Activated CD8-positive, alpha-beta T cell treated with anti-CD3 and anti-CD28 coated beads for 36 hours (primary cell): Measurements from ENCODE around the gene RIN3. TPM values are rescaled to one million over a fixed set of nuclear protein-coding genes. Genes with fewer than 3 reads are reported as not detected.

ENCODE experiments used
- ATAC-seq: fragments of 200-7000 bp; cut with Tn5 transposase; one replicate; pipeline ENCODE4 v1.10.0; 2021; ENCODE audit warnings: mild to moderate bottlenecking, moderate library complexity
- CTCF ChIA-PET: fragments of 350-600 bp; sonication (Branson Sonifier 250); formaldehyde crosslinking; loops from one replicate; lab custom pipeline; 2021; ENCODE audit warnings: antibody characterized with exemption; lab: Charles Lee
- POLR2A ChIA-PET: fragments of 350-600 bp; sonication (Branson Sonifier 250); formaldehyde crosslinking; loops from one replicate; lab custom pipeline; 2021; ENCODE audit warnings: antibody characterized with exemption; lab: Charles Lee
- DNase-seq: peaks from one replicate; pipeline ENCODE4 v3.0.0-alpha.2; 2020
- H3K27ac Mint-ChIP-seq: one replicate; pipeline ENCODE4 v1.8.0; 2021; ENCODE audit warnings: mild to moderate bottlenecking, mixed read lengths
- H3K27me3 Mint-ChIP-seq: one replicate; pipeline ENCODE4 v1.8.0; 2021; ENCODE audit warnings: mixed read lengths
- H3K36me3 Mint-ChIP-seq: one replicate; pipeline ENCODE4 v1.8.0; 2021; ENCODE audit warnings: low read depth, mixed read lengths
- H3K4me1 Mint-ChIP-seq: one replicate; pipeline ENCODE4 v1.8.0; 2021; ENCODE audit warnings: low read depth, mixed read lengths
- H3K4me3 Mint-ChIP-seq: one replicate; pipeline ENCODE4 v1.8.0; 2021; ENCODE audit warnings: mild to moderate bottlenecking, moderate library complexity, mixed read lengths
- H3K9me3 Mint-ChIP-seq: one replicate; pipeline ENCODE4 v1.8.0; 2021; ENCODE audit warnings: mixed read lengths
- CTCF ChIP-seq: fragments of 200-600 bp; IDR thresholded peaks from one replicate; pipeline ENCODE4 v1.8.0; 2022; ENCODE audit warnings: antibody characterized with exemption, mild to moderate bottlenecking
- intact Hi-C: fragments of 100-400 bp; cut with micrococcal nuclease; formaldehyde crosslinking; loops from one replicate; pipeline ENCODE4 v1.10.0; 2022
- total RNA-seq, 2 experiments: library from RNA; stranded (reverse); gene quantifications; one replicate each; pipeline ENCODE4 v1.2.3, GENCODE V29; 2021

Gene RIN3
- total RNA-seq, 2 experiments from 2014 or later = 61.3 to 62.4 TPM

GRCh38 chr14:92503756-92504491 lies 9.7 kb upstream of the RIN3 start:
- Mint-ChIP-seq H3K4me1 (peaks cover 8% of the 10 kb centered on the region), H3K27me3 (no peaks in the 10 kb centered on the region), H3K27ac (no peak overlapping the region), H3K9me3 (no peaks in the 10 kb centered on the region), H3K4me3 (no peak overlapping the region), H3K36me3 (no peaks in the 10 kb centered on the region)
- ChIA-PET CTCF (interaction anchor here (1.2 kb wide), 1 partner anchor 110 kb away, joined by 3 read pairs; no protein-coding TSS in a partner anchor), POLR2A (interaction anchor here (0.6 to 1.6 kb wide), 2 partner anchors 12 to 363 kb away, joined by 4 to 6 read pairs; no protein-coding TSS in a partner anchor)
- DNase-seq (no peak), ATAC-seq (no peak)
- intact Hi-C loops = no loop called here
- no peak for TF ChIP-seq CTCF

GRCh38 chr14:92505826-92506225 lies 7.8 kb upstream of the RIN3 start:
- TF ChIP-seq CTCF = no peak
- no peak for ATAC-seq
- ChIA-PET CTCF (no interaction called here), POLR2A (interaction anchor here (0.6 to 1.6 kb wide), 2 partner anchors 11 to 89 kb away, joined by 3 to 6 read pairs; no protein-coding TSS in a partner anchor)
- H3K9me3 Mint-ChIP-seq = no peaks in the 10 kb centered on the region
- no peaks in the 10 kb centered on the region for H3K27me3 Mint-ChIP-seq
- H3K36me3 Mint-ChIP-seq = no peaks in the 10 kb centered on the region
- DNase-seq = no peak
- peaks cover 8% of the 10 kb centered on the region for H3K4me1 Mint-ChIP-seq
- no peak overlapping the region for H3K27ac Mint-ChIP-seq
- intact Hi-C loops = no loop called here
- no peak overlapping the region for H3K4me3 Mint-ChIP-seq

- H3K27me3 Mint-ChIP-seq = no peaks in the 10 kb centered on the region
- no peak for DNase-seq
- ChIA-PET CTCF (no interaction called here), POLR2A (interaction anchor here (0.7 kb wide), 1 partner anchor 198 kb away, joined by 3 read pairs; no protein-coding TSS in a partner anchor)
- H3K9me3 Mint-ChIP-seq = no peaks in the 10 kb centered on the region
- H3K4me3 Mint-ChIP-seq = no peak overlapping the region
- intact Hi-C loops = no loop called here
- peaks cover 8% of the 10 kb centered on the region for H3K4me1 Mint-ChIP-seq
- H3K36me3 Mint-ChIP-seq = no peaks in the 10 kb centered on the region
- H3K27ac Mint-ChIP-seq = no peak overlapping the region
- no peak for TF ChIP-seq CTCF
- no peak for ATAC-seq
These were observed 7.3 kb upstream of the RIN3 start for GRCh38 chr14:92506231-92506630.

- no peaks in the 10 kb centered on the region for H3K36me3 Mint-ChIP-seq
- no peaks in the 10 kb centered on the region for H3K27me3 Mint-ChIP-seq
- intact Hi-C loops = no loop called here
- H3K9me3 Mint-ChIP-seq = no peaks in the 10 kb centered on the region
- ATAC-seq = no peak
- no peak overlapping the region for H3K4me3 Mint-ChIP-seq
- H3K27ac Mint-ChIP-seq = no peak overlapping the region
- no peak for TF ChIP-seq CTCF
- no peak for DNase-seq
- peaks cover 9% of the 10 kb centered on the region for H3K4me1 Mint-ChIP-seq
- POLR2A ChIA-PET = interaction anchor here (1.1 kb wide), 1 partner anchor 79 kb away, joined by 4 read pairs; no protein-coding TSS in a partner anchor
- CTCF ChIA-PET = no interaction called here
These were observed 6.3 kb upstream of the RIN3 start for GRCh38 chr14:92507174-92507768.

GRCh38 chr14:92510972-92511371 lies 2.6 kb upstream of the RIN3 start:
- intact Hi-C loops = no loop called here
- DNase-seq = no peak
- Mint-ChIP-seq H3K27ac (no peak overlapping the region), H3K27me3 (no peaks in the 10 kb centered on the region), H3K4me1 (peaks cover 16% of the 10 kb centered on the region), H3K9me3 (no peaks in the 10 kb centered on the region), H3K4me3 (no peak overlapping the region), H3K36me3 (peaks cover 6% of the 10 kb centered on the region)
- CTCF ChIA-PET = interaction anchor here (0.7 to 1.5 kb wide), 3 partner anchors 21 to 335 kb away, joined by 3 to 4 read pairs (median 3); no protein-coding TSS in a partner anchor
- no peak for ATAC-seq
- no peak for TF ChIP-seq CTCF
- POLR2A ChIA-PET = interaction anchor here (0.6 kb wide), 1 partner anchor 20 kb away, joined by 3 read pairs; no protein-coding TSS in a partner anchor
